MV-4-11 (cell line): ENCODE results near the gene PTPN5.

Source experiments
- DNase-seq: peaks from one replicate; lab custom pipeline; 2025; lab: John Stamatoyannopoulos, UW

The PTPN5 gene

DNA sequence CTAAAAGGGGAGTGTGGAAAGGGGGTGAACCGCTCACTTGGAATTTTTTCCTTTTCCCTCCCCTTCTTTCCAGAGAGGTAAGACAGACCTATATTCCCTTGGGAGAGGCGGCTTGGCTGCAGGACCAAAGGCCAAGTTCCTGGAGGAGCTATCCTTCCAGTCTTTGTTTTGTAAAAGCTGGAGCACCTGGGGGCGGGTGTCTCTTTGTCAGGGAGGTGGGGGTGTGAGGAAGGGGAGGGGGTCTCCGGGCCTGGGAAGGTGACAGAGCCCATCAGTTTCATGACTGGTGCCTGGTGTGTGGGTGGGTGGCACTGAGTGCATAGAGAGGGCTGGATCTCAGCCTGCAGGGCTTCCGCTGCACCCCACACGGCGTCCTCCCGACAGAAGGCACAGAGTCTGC, 18.5 kb downstream of the PTPN5 start:
- DNase-seq = no peak

GRCh38 chr11:18772211-18772610, 19.4 kb downstream of the PTPN5 start:
- no peak for DNase-seq

DNA sequence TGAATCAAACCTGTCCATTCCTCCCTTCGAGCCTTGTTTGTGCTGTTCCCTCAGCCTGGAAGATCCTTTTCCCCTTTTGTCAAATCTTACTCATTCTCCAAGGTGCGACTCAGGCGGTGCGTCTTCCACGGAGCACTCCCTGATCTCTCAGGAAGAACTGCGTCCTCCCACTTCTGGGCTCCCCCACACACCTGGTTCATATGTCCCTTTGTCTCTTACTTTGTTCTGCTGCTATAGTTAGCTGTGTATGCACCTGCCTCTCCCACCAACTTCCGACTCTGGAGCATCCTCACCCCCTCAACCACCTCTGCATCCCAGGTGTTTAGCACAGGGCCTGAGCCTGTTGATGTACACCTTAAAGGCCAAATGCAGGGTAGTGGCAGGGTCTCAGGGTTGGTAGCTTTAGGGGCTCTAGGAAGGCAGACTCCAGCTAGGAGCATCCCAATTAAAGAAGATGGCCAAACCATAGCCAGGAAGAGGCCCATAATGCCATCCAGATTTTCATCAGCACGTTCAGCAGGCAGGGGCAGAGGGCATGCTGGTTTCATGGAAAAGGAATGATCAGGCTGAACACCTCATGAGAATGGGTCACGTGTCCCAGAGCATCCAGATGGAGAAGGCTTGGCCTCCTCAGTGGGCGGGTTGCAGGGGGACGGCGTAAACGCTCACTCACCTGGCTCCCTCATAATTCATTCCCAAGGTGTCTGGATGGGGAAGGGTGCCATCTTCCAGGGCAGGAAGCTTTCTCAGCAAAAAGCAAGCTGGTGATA, 20.1 kb downstream of the PTPN5 start:
- no peak for DNase-seq

- DNase-seq = no peak
Observed at GRCh38 chr11:18770479-18771125, 21.0 kb downstream of the PTPN5 start.

- DNase-seq = no peak
Observed at GRCh38 chr11:18769802-18770456, 21.7 kb downstream of the PTPN5 start.

DNA sequence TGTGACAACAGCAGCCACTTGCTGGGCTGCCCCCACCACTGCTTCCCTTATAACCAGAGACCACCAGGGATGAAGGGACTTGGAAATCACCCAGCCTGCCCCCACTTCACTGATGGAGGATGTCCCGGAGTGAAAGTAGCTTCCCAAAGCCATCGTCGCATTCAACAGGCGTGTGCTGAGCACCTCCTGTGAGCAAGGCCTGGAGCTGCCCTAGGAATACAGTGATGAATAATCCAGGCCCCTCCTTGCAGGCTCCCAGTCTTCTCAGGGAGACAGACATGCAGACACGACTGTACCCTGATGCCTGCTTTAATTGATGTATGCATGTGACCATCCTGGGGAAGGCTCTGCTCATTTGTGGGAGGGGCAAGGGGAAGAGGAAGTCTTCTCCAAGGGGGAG, 22.6 kb downstream of the PTPN5 start:
- DNase-seq = no peak

- DNase-seq = peak; percentile 89
Observed at GRCh38 chr11:18768472-18768901, 23.1 kb downstream of the PTPN5 start.

GRCh38 chr11:18766015-18766414, 25.6 kb downstream of the PTPN5 start:
- DNase-seq = no peak

DNA sequence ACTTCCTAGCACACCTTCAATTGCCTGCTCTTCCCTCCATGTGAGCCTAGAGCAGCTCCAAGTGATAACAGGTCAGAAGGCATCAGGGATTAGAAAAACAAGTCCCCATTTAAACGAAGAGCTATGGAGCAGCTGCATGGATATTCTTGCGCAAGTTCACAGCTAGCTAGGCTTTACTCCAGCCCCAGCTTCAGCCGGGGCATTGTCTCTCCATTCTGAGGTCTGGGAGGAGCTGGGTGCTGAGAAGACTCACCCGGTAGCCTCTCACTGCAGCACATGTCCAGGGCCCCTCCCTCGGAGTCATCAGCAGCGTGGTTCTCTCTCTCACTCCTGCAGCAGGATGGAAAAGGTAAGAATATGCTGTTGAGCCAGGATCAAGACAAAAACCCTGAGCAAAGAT, 26.0 kb downstream of the PTPN5 start:
- DNase-seq = peak; percentile 57

GRCh38 chr11:18761741-18762140, 29.9 kb downstream of the PTPN5 start:
- DNase-seq = no peak

GRCh38 chr11:18761144-18761543, 30.5 kb downstream of the PTPN5 start:
- no peak for DNase-seq

- no peak for DNase-seq
Observed at GRCh38 chr11:18757811-18758210, 33.8 kb downstream of the PTPN5 start.

GRCh38 chr11:18756889-18757288, 34.7 kb downstream of the PTPN5 start:
- DNase-seq = no peak

DNA sequence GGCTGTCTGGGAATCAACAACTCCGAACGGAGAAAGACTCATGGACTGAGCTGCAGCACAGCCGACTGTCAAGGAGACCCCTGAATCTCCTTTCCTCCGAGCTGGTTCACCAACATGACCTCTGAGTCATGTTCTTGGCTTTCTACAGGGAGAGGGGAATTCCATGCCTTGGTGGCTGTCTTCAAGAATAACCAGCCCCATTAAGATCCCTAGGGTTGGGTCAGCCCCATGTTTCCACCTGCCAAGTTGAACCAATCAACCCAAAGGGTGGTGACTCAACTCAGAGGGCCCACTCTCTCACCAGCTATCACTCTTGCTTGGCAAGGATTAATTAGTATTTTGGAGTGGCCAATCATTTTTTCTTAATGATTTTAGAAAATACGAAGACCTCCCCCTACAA, 37.3 kb downstream of the PTPN5 start:
- DNase-seq = no peak

DNA sequence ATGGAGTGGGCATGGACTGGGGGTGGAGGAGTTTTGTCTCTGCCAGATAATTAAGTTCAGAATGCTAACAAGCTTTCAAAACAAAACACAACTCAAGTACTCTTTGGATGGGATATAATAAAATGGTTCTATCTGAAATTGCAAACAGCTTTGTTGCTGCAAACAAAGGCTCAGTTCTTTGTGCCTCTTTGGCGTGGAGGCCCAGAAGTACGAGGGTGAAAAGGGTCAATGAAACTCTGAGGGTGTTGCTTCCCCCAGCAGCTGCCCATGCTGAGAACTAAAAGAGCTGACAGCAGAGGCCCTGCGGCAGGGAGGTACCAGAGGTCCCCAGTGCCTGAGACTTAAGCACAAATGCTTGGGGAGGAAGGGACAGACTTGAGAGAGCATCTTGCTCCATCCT, 39.1 kb downstream of the PTPN5 start:
- DNase-seq = no peak

DNA sequence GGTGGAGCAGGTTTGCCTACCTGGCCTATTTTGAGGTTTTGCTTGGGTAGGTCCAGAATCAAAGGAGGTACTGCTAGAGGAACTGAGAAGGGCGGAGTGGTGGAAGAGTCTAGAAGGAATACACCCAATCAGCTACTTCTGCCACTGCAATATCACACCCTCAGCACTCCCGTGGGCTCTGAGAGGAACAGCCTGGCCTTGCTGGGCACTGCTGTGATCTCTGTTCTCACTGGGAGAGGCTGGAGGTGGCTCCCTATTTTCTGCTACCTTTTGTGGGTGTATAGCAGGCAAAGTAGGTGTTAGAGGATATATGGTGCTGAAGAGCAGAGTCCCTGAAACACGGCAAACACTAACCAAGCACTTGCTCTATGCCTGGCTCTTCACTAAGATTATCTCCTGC, 40.7 kb downstream of the PTPN5 start:
- no peak for DNase-seq

DNA sequence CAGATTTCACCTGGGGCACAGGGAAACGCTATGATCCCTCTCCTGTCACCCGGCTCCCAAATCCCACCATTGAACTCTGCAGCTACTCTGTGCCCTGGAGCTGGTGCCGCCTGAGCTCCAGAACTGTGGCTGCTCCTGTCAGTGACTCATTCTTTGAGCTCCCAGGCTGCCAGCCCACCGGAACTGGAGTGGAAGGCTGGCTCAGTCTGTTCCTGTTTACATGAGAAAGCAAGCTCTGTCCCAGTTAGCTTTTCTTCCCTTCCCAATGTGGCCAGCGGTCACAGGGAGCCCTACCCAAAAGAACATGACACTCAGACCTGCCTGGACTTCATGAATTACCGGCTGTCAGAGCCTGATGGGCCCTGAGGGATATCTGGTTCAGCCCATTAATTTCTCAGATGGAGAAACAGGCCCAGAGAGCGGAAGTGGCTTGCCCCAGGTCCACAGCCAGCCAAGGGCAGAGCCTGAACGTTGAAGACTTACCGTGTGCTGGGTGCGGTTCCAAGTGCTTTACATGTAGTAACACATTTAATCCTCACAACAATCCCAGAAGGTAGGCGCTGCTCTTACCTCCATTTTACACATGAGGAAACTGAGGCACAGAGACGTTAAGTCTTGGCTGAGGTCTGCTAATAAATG, 41.8 kb downstream of the PTPN5 start:
- peak; percentile 68 for DNase-seq

GRCh38 chr11:18748766-18749365, 42.7 kb downstream of the PTPN5 start:
- no peak for DNase-seq

DNA sequence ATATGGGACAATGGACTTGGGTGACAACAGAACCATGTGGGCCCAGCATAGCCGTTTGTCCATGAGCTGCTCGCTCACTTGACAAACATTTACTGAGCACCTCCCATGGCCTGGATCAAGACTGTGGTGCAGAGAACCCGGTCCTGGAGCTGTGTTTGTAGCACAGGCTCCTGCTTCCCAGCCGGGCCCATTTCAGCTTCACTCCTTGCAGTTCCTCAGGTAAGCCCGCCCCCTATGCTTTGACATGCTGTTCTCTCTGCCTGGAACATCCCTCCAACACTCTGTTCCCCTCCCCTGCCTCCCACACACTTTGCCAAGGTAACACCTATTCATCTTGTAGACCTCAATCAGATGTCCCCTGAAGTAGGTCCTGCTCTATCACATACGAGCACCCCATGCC, 46.3 kb downstream of the PTPN5 start:
- DNase-seq = no peak

- DNase-seq = no peak
Observed at GRCh38 chr11:18743900-18744514, 47.6 kb downstream of the PTPN5 start.

DNA sequence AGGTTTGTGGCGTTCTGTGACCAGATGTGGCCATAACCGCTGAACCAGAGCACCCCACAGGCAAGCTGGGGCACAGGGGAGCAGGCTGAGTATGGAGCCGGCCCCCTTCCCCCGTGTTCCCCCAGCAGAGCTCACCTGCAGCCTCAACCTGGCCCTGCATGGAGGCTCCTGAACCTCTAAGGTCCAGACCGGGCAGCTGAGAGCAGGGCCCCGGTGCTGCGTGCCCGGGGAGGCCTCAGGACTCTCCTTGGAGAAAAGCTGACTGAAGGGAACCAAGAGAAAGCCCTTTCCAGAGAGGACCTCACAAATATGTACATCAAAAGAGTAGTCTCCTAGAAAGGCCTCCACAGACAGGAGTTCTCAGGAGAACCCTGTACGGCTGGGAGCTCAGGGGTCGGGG, 48.2 kb downstream of the PTPN5 start:
- DNase-seq = no peak

DNA sequence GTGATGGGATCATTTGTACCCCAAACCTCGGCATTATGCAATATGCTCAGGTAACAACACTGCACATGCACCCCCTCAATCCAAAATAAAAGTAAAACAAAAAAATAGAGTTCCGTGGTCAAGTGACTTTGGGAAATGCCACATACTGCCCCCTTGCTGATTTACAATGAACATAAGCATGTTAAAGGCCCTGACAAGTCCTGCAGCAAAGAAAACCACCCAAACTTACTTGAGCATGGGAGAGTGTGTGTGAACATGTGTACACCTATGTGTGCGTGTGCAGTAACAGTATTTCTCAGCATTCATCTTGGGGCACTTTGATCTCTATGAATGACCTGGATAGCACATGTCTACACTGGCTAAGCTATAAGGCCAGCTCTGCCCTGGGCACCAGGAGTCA, 49.8 kb downstream of the PTPN5 start:
- DNase-seq = no peak
